NCI-H82 treated with DMSO at 0.1 percent for 48 hours (cell line): Measurements from ENCODE around the gene CLSTN2.

Experiments used
- DNase-seq: peaks from one replicate; lab custom pipeline; 2025; ENCODE audit not compliant: unreplicated experiment; lab: John Stamatoyannopoulos, UW

Gene CLSTN2

DNA sequence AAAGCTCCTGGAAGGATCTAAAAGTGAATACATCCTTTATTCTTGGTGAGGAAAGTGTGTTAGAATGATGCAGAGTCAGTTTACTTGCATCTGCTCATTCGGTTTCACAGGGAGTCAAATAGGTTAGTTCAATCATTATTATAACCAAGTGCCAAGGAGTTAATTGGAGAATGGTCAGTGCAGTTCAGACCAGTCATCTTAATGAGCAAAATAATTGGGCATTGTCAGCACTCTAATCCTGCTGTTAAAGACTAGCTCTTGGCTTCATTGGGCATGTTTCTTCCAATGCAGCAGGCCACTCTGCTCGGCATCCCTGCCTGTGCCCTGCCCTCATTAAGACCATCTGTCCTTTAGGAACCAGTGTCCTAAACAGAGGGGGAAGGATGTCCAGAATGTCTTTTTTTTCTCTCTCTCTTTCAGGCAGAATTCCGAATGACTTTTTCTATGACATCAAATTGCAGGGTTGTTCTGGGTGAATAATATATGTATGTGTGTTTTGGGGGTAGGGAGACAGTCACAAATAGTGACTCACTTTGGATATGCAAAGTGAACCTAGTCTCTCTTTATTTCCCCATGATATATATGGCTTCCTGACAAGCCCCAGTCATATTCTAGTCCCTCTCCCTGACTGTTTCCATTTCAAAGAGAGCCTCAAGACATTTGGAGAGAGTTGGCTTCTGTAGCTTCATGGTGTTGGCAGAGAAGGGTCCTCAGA is 537.5 kb downstream of the CLSTN2 start:
- no peak for DNase-seq

DNA sequence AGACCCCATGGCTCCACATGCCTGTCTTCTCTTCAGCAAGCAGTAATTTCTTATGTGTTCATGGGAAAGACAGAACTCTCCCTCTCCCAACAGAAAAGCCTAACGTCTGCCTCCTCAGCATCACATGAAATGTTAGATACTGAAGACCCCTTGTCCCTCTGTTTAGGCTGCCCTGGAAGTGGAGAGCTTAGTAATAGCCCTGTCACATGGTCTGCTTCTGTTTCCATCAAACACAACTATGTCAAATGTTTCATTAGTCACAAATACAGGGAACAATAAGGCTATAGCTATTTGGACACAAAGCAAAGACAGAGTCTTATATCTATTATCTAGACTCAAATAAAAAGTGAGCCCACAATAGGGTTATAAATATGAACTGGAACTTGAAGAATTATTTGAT is 552.6 kb downstream of the CLSTN2 start:
- no peak for DNase-seq

DNA sequence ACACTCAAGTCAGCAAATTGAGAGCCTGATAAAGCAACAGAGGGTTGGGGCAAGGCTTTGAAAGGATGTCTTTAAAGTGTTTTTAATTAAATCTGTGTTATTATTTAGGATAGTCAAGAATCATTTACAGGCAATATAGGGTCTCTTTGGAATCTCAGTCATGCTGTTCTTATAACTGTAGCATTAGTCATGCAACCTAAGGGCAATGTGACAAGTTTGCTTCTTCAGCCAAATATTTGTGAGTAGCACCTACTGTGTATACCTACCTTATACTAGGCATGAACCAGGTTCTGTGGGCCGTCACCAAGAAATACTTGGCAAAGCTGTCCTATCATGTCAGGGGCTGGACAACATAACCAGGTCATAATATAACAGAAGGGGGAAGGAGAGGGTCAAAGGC is 558.3 kb downstream of the CLSTN2 start:
- no peak for DNase-seq

DNA sequence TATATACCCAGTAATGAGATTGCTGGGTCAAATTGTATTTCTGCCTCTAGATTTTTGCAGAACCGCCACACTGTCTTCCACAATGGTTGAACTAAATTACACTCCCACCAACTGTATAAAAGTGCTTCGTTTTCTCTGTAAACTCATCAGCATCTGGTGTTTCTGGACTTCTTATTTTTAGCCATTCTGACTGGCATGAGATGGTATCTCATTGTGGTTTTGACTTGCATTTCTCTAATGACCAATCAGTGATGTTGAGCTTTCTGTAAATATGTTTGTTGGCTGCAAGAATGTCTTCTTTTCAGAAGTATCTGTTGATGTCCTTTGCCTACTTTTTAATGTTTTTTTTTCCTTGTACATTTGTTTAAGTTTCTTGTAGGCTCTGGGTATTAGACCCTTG is 560.0 kb downstream of the CLSTN2 start:
- no peak for DNase-seq

DNA sequence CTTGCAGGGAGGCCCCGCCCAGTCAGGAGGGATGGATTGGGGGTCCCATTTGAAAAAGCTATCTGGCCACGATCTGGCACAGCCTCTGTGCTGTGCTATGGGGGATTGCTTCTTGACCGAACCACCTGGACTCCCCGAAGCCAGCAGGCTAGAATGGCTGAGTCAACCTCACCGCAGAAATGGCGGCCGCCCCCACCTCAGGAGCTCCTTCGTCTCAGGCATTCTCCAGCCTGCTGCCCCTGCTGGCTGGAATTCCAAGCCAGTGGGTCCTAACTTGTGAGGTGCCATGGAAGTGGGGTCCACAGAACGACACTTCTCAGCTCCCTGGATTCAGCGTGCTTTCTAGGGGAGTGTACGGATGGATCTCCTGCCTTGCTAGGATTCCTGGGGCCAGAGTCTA is 562.3 kb downstream of the CLSTN2 start:
- DNase-seq: no peak

DNA sequence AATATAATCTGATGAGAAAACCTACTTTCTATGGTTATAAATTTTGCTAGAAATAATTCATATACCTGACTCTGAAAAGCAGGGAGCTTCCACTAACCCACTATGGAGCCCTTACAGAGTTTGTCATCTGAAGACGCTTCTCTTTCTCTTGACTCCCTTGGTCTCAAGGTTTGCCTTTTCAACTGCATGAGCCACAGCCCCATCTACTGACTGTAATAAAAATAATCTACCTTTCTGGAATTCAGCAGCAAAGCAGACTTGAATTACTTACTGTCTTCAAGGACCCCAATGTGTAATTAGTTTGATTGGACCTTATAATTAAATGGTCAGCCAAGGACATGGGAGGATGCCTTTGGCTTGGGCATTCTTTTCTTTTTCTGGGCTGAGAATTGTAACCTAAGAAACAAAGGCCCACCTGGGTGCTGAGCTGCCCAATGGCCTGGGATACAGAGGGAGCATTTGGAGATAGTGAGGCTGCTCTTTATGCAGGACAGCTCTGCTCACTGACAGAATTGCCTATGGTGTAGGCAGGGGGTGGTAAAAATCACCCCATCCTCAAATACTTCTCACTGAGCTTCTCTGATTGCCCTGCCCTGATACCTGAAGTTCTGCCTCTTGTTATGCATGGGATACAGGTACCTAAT is 564.3 kb downstream of the CLSTN2 start:
- DNase-seq: peak; percentile 40

DNA sequence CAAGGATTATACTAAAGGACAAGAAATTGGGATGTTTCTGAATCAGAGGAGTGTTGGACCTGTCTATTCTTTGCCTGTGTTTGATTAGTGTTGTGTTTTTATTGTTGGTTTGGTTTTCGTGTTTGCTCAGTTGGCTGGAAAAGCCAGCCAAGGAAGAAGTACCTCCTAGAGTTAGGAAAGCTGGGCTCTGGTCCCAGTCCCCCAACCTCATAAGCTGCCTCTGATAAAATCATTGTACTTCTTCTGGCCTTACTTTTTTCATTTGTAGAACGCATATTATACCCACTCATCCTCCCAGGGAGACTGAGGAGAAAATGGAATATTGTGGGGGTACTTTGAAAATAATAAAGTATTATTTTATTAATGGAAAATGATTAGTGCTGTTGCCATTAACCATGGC is 565.5 kb downstream of the CLSTN2 start:
- DNase-seq: no peak

DNA sequence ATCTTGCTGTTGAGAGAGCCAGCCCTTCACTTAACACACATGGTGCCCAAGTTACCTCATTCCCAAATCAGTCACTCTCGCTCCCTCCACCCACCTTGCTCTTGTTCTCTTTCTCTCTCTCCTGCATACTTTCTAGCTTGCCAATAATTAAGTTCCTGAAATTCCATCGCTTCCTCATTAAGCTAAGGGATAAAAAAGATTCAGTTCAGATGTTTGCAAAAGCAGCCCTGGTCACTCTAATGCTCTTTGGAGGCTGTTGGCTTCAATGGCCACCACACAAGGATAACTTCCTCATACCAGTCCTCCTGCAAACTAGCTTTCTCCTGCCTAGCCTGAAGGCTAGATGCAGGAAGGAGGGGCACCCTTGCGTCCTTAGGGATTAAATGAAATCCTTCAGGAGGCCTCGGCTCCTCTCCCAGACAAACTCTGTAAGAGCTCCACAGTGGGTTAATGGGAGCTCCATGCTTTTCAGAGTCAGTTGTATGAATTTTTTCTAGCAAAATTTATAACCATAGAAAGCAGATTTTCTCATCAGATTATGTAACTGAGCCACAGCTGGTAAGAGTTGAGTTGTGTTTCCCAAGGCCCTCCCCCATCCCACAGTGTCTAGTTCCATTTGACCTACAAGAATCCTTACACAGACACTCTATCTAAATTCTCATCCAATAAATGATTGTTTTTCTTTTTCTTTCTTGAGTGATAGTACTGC is 566.2 kb downstream of the CLSTN2 start:
- no peak for DNase-seq

DNA sequence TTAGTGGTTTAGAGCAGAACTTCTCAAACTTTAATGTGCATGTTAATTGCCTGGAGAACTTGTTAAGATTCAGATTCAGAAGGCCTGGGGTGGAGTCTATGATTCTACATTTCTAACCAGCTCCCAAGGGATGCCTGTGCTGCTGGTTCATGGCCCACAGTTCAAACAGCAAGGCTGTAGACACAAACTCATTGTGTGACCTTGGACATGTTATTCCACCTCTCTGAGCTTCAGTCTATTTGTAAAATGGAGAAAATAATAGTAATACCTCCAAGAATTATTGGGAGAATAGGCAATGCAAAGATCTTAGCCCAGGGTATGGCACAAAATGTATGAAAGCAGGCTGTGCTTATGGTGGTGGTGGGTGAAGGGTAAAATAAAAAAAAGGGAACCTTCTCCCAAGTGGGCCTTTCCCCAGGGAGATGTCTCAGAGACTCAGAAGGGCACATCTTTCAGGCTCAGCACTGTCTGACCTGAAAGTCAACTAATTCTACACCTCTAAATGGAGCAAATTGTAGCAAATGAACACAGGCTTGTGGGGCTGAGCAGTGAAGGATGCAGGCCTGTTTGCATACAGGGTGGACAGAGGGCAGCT is 566.9 kb downstream of the CLSTN2 start:
- no peak for DNase-seq

DNA sequence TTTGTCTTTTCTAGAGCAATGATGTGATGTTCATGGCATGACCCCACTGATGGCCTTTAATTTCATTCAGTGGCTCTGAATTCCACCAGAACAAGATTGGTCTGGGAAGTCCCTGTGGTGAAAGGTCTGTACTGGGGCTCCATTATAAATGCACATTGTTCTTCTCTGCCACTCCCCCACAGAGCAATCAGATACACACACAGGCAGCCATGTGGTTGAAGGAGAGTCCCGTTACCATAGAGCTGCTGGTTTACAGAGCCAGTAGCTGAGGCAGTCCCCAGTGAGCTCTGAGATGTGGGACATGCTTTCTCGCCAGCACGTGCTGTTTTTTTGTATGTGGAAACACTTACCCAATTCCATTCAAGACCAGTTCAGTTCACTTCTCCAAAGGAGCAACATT is 570.2 kb downstream of the CLSTN2 start:
- DNase-seq: no peak

DNA sequence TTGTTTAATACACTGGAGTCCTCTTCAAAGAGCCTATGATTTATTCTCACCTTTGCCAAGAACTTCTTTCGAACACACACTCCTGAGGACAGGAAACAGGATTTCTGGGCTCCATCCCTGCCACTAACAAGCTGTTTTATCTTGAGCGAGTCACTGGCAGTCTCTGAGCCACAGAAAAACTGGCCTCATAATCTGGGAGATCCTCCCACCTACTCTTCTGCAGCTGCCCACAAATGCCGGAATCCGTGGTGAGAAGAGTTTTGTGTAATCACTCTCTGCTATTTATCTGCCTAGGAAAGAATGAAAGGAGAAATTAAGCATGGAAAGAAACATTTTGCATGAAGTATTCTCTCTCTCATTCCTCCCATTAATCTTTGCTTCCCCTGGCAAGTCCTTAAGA is 570.9 kb downstream of the CLSTN2 start:
- DNase-seq: no peak

DNA sequence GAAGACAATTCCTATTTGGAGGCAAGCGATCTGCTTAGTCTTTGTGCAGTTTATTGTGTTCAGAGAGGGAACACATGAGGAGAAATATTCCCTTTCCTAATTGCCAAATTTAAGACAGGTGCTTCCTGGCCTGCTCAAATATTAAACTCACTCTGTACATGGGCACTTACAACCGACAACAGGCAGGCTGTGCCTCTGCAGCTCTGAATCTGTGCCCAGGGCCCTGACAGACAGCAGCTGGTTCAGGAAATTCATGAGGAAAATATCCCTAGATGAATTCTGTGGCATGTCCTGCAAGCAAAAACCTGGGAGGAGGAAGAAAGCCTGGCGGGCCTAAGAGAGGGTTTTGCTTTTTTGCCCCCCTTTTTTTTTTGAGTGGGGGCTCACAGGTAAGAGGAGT is 573.6 kb downstream of the CLSTN2 start:
- no peak for DNase-seq

DNA sequence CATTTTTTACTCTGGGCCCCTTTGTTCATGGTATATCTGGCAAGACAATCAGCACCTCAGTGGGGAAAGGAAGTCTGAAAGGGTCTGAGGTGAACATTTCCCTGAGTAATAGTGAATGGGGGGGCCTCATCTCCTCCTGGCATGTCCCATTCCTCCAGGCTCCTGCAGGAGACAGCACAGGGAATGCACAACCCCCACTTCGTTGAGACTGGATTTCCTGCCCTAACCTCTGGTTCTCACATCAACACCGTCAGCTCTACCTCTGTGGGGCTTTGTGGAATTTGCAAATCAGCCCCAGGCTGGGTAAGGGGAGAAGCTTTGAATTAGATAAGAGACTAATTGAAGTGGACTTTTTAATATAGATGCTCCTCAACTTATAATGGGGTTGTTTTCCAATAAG is 574.5 kb downstream of the CLSTN2 start:
- no peak for DNase-seq

DNA sequence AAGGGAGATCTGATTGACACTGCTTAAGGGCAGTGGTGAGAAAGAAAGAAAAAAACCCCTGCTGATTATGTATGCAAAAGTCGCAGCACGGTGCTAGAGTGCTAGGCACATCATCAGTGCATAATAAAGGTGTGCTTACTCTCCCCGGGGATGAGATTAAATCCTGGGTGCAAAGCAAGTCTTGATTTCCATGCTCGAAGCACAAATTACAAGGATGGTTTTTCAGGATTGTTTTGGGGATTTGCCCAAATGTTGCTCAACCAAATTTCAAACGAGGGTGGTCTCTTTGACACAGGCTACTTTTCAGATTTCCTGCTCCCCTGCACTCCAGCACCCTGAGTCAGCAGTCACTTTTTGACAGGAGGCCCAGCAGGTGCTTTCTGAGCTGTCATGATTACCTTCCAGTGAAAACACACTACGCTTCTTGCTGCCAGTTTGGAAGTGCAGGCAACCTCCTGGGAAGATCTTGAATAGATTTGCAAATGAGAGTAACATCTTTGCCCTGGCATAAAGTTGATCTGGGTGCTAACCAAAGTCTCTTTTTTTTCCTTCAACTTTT is 575.4 kb downstream of the CLSTN2 start:
- no peak for DNase-seq

DNA sequence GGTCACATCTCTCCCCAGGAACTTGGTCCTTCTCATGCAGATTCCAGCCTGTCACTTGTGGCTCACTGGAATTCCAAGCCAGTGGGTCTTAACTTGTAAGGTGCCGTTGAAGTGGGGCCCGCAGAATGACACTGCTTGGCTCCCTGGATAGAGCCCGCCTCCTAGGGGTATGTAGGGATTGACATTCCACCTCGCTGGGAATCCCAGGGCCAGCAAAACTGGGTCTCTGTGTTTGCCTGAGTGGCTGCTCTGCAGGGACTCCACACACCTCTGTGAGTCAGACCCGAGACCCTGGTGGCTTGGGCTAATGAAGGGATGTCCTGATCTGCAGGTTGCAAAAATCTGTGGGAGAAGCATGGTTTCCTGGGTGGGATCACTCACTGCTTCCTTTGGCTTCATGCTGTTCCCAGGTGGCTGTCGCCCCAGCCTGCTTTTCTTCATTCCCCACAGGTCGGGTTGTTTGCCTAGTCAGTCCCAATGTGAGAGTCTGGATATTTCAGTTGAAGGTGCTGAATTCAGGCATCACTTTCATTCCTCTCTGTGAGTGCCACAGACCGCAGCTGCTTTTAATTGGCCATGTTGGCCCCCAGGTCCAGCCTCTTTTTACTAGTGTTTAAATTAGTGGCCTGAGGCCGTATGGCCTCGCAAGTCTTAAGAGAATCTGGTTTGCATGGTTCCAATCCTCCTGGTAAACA is 586.9 kb downstream of the CLSTN2 start:
- DNase-seq: no peak

DNA sequence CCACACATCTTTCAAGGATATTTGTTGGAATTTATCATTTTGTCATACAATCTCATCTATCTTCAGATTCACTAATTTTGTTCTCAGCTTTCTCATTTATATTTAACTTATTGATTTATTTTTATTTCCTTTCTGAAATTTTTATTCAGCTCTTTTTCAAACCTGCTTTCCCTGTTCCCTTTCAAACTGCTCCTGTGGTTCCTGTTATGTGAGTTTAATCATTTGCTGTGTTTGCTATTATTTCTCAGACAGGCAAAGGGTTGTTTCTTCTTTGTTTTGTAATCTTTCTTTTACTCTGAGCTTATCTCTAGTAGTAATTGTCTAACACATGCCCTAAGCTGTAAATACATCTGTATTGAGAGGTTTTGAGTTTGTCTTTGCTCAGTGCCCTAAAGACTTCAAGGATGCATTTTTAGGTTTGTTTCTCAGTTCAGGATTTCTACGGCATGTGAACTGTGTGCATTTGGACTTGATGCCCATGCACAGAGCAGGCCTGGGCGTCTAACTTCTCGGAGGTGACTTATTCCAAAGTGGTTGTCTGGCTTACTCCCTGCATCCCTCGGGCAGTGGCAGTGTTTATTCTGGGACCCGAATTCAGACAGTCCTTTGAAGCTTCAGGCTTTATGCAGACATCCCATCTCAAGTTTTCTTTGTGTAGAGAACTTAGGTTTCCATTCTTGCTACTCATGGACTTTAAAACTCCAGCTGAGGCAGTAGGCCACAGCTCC is 587.8 kb downstream of the CLSTN2 start:
- no peak for DNase-seq

DNA sequence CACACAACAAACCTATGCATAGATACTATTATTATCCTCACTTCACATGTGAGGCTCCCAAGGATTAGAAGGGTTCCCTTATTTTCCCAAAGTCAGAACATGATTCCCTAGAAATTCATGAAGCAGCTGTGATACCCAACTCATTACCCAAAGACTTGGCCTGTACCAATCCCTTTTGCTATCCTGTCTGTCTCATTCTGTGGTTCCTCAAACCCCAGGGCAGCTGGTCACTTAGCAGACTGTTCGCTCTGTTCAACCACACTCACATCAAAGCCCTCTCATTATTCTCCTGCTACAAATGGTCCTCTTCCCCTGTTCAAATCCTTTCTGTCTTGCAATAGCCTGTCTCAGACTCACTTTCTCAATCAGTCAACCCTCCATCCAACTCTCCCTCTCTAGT is 588.6 kb downstream of the CLSTN2 start:
- DNase-seq: no peak

DNA sequence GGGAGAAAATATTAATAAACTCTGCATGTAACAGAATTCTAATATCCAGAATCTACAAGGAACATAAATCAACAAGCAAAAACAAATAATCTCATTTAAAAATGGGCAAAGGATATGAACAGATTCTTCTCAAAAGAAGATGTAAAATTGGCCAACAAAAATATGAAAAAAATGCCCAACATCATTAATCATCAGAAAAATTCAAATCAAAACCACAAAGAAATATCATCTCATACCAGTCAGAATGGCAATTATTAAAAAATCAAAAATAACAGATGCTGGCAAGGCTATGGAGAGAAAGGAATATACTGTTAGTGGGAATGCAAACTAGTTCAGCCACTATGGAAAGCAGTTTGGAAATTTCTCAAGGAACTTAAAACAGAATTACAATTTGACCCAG is 592.2 kb downstream of the CLSTN2 start:
- no peak for DNase-seq

DNA sequence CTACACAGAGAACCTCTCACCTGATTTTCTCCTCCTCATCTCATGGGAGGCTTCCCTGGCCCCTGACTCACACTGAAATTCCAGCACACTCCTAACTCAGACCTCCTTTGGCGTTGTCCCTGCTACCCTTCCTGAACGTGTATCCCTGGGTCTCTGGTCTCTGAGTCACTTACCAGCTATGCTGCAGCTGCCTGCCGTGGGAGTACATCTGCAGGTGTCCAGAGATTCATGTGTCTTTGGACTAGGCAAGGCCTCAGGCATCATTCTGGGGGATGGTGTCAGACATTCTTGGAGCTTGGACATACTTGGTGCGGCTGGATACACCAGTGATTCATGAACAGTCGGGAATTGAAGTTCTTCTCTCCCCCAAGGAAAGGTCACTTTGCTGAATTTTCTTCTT is 594.1 kb downstream of the CLSTN2 start:
- no peak for DNase-seq

DNA sequence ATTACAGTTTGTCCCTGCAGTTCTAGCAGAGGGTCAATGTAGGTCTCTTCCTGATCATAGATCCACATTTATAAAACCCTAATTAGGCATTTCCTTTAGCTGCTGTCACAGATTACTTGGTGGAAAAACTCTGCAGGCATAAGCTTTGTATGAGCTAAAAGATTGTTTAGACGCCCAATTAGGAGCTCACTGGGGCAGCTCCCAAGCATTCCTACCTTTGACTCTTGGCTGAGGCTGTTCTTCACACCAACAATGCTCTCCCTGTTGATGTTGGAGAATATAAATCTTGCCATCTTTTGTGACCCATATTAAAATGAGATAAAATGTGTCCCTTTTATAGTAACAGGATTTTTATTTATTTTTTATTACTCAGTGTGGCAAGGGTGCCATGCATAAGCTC is 594.6 kb downstream of the CLSTN2 start:
- DNase-seq: no peak
